Raji (cell line): ENCODE data around the gene C4orf50.

Experiments
- POLR2A ChIP-seq: IDR thresholded peaks from 2 replicates; pipeline ENCODE4 v1.6.1; 2011; ENCODE audit warnings: low read depth, low read length, control low read depth; ENCODE audit not compliant: insufficient read depth

Gene C4orf50

DNA sequence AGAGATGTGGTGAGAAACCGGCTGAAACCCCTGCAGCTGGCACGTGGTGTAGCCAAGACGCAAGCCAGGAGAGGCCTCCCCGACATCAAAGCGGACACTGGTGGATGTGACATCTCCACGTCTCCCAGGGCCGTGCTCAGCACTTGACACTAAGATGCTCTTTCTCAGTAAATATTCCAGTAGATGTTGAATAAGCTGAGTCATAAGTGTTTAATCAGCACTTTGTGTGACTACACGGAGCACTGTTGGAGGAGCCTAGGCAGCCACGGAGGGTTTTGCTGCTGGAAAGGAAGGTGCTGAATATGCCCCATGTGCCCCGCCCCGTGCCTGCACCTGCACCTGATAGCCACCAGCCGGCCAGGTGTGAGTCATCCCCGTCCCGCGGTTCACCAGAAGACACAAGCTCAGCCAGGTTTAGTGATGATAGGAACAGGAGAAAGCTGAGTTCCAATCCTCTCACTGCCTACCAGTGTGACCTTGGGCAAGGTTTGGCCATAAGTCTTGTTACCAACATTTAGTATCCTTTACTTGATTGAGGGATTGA, 29.0 kb upstream of the C4orf50 start:
- no peak for TF ChIP-seq POLR2A

DNA sequence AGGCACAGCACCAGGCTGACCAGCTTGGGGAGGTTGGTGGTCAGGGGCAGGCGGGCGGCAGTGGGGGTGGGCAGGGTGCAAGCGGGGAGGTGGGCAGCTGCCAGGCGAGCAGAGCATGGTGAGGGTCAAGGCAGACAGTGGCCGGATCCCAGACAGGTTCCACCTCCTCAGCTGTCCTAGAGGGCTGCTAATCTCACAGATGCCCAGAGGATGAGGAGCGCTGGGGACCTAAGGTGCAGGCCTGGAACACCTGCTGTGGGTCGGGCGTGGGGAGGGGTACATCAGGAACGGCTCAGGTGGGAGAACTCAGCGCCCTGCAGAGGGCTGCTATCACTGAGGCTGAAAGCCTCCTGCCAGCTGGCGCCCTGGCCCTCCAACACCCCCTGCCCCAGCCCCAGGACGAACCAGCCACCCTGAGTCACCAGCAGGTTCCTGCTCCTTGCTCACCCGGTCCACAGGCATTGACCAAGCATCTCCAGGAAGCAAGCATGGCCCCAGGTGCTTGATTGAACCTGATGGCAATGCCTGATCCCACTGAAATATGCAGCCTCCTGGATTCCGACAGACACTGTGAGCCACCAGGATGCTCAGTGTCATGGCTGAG, 28.4 kb upstream of the C4orf50 start:
- no peak for TF ChIP-seq POLR2A

DNA sequence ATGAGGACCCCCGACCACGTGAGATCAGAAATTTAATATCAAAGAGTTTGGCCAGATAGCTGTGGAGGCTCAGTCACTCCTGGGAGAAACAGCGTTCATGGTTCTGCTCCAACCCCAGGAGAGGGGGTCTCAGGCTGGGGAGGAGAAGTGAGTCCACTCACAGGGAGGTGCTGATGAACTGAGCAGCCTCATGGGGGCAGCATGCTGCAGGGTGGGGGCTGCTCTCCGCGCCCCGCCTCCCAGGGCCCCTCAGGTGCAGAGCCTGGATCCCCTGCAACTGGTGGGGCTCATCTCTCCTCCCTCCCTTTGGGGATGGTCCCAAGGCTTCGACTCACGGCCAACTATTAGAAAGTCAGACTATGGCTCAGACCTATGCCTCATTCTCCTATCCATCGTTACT, 26.6 kb upstream of the C4orf50 start:
- TF ChIP-seq POLR2A, result no peak

DNA sequence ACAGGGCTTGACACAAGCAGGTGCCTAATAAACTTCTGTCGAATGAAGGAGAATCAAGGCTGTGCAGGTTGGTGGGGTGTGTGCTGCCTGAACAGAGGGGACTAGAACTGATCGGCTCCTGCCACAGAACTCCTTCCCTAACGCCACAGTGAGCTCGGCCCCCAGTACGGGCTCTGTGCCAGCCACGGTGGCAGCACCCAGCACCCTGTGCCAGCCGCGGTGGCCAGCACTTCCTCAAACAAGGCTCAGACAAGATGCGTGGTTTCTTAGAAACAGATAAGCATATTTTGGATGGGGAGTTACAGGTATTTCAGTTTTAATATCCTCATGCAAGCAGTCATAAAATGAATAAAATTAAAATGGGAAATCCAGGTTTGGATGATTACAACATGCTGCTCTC, 26.0 kb upstream of the C4orf50 start:
- no peak for TF ChIP-seq POLR2A

DNA sequence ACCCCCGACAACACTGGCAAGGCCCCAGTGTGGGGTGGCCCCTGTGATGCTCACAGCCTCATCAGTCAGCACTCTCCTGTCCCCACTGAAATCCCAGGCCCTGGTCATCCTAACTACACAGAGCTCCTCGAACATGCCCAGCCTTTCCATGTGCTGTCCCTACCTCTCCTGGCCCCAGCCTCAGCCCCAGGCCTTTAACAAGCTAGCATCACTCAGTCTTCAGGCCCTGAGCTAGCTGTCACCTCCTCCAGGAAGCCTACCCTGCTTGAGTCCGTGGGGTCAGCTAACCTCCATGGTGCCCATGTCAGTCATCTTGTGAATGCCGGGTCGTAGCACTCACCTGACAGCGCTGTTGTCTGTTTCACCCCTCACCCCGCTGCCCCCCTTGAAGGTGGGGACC, 25.6 kb upstream of the C4orf50 start:
- no peak for TF ChIP-seq POLR2A

DNA sequence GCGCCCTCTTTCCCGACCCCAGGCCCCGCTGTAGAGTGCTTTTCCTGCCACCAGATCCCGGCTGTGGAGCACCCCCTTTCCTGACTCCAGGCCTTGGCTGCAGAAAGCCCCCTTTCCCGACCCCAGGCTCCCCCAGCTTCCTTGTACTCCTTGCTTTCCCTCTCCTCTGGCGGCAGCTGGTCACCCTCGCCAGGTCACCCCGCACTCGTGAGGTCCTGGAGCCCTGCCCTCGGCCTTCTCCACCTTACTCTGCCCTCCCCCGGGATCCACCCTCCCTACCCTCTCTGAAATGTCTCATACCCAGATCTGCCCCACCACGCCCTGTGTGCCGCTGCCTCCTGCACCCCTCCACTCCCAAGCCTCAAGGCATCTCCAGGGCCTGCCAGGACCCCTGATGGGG, 25.0 kb upstream of the C4orf50 start:
- TF ChIP-seq POLR2A, result no peak

DNA sequence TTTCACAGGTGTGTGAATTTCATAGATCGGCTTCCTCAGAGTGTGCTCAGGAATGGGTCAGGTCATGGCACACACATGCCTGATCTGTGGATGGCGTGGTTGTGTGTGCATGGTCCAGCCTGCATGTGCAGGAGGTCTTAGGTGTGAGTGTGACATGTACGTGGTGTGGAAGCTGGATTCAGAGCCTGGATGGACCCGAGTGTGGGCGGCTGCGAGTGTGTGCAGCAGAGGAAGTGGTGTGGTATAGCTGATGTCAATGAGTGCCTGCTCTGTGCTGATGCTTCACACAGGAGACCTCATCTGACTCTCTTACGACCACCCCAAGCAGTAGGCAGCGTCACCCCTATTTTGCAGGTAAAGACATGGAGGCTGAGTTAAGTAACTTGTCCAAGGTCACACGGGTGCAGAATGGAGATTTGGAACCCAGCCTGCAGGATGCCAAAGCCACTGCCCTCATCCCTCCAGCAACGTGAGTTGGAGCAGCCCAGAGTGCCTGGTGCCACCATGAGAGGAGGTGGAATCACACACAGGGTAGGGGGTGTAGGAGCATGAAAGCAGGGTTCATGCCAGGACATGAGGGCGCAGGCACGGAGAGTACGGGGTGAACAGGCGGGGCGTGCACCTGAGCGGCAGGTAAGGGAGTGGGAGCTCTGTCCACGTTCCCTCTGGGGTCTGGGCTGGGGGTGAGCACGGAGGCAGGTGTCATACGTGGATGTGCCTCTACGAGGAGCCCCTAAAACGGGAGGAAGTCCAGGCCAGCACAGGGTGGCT, 24.2 kb upstream of the C4orf50 start:
- TF ChIP-seq POLR2A, result no peak

DNA sequence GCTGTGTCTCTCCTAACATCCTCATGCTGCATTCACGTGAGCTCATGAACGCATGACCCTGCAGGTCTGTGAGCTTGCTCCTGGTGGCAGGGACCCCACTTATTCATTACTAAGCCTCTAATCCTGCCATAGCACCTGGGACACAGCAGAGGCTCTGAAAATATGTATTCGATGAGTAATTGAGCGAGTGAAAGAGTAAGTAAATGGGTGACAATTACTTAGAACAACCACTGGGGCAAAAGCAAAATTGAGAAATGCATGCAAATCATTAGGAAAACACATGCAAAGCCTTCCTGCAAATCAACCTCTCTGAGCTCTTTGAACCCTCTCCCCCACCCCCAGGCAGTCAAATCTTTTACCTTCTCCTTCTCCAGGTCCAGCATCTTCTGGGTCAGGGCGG, 23.6 kb upstream of the C4orf50 start:
- no peak for TF ChIP-seq POLR2A

DNA sequence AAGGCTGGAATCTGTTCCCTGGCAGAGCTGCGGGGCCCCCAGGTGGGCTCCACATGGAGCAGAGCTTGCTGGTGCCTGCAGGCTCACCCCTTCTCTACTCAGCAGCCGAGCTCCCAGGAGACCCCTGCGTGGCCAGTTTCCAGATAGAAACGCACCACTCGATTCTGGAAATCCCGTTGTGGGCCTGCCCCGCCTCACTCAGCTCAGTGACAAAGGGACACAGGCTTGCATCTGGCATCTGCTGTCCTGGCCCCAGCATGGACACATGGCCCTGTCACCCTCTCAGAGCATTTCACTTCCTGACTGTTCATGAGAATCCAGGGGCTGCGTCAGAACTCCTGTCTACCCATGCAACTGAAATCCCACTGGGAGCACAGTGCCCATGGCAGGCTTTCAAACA, 20.5 kb upstream of the C4orf50 start:
- TF ChIP-seq POLR2A, result no peak

DNA sequence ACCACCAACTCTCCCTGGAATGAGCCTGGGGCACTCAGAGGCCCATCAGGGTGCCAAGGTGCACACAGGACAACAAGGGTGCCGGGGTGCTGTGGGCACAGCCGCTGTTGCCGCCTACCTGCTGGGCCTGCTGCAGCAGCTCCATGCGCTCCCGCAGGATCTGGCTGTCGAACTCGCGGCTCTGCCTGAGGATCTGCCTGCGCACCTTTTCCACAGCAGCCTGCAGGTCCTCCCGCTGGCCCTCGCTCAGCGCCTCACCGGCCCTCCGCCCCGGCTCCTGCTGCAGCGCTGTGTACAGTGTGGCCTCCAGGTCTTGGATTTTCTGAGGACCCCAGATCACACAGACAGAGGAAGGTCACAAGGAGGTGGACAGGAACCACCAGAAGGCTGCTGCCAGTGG, 17.6 kb upstream of the C4orf50 start:
- no peak for TF ChIP-seq POLR2A

DNA sequence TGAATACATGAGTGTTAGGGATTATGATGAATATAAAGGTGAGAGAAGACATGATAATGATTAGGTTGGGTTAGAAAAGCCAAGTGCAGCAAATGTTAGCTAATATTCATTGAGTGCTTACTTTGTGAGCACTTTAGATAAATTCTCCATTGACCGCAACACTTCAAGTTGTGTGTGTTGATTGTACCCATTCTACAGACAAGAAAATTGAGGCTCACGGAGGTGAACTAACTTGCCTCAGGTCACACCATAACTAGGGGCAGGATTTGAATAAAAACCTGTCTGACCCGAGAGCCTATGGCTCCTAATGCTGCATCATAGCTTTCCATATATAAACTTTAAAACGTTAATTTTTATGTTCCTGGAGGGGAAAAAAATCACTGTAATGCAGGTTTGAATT, 15.2 kb upstream of the C4orf50 start:
- TF ChIP-seq POLR2A, result no peak

DNA sequence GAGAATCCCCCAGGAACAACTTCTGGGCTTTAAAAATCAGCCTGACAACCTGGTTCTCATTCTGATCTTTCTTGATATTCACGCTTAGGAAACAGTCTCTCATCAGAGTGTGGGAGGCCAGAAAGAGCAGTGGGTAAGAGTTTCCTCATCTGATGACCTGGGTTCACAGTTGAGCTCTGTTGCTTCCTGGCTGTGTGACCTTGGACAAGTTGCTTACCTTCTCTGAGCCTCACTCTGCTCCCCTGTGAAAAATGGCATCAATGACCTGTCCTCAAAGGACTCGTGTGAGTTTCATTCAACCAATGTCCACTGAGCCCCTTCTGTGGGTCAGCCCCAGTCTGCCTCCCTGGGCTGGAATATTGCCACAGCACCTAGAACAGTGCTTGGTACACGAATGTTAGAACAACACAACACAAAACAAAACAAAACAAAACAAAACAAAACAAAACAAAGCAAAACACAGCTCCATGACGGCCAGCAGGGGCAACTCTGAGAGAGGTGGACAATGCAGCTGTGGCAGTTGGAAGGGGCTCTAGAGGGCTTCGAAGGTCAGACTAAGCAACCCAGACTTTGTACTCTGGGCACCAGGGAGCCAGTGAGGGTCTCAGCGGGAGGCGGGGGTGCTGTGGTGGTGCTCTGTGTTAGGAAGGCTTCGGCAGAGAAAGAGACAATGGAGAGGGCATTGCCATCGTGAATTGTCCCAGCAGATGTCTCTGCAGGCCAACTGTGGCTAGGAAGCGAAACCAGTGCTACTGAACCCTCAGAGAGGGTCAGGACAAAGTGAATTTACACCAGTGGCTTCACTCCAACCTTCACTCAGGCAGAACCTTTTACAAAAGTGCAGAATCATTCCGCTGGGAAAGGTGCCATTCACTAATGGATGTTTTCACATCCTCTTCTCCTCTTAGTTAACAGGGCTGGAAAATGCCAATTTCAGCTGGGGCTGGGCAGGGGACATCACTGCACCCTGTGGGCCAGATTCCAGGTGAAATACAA, 14.3 kb upstream of the C4orf50 start:
- no peak for TF ChIP-seq POLR2A

DNA sequence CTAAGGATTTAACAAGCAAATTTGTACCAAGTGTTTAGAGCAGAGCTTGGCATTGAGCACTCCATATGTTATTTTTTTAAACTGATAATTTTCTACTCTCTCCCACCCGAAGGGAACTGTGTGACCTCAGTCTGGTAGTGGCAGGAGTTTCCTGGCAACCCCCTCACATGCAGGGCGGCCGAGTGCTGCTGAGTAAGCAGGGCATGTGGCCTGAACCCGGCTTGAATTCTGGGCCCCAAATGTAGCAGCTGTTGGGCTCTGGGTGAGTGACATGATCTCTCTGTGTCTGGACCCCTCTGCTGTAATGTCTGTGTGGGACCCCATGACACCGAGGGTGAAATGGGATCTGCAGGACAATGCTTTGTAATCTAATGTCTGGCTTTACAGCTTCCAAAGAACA, 13.6 kb upstream of the C4orf50 start:
- no peak for TF ChIP-seq POLR2A

DNA sequence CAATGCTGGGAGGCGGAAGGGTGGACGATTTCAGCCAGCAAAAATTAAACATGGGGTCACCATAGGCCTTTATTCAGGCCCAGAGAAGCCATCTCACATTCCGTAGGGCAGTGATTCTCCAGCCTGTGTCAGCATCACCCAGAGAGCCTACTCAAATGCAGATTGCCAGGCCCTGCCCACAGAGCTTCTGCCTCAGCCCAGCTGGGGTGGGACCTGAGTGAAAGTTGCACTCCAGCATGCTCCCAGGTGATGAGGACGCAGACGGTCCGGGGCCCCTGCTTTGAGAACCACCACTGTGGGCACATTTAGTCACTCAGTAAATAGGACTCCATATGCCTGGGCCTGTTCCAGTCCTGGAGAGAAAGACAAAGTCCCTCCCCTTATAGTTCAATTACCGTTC, 12.4 kb upstream of the C4orf50 start:
- TF ChIP-seq POLR2A, result no peak

DNA sequence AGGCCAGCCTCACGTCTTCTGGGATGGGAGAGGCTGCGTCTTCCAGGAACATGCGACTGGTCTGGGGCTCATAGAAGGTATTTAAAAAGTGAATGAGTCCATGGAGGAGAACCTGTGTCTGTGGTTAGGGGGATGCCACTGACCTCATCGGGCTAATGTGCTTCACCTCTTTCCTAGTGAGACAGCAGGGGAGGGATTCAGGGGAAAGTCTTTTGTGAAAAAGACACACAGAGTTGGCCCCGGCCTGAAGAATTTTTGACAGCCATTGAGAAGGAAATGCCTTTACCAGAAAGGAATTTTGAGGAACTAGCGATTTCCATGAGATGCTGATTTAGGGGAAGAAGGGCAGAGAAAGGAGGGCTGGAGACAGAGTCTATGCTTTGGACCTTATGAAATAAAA, 11.0 kb upstream of the C4orf50 start:
- TF ChIP-seq POLR2A, result no peak
